Sigmoid colon (tissue), 7 donors: ENCODE measurements around the gene IMMP1L. TPM values are rescaled to one million over a fixed set of nuclear protein-coding genes. Genes with fewer than 3 reads are reported as not detected.

Experiments
- DNase-seq: peaks from one replicate; pipeline ENCODE4 v3.0.0-alpha.2; 2019
- H3K27ac ChIP-seq, 4 donors: fragments of 200-600 bp; sonication (generic); one replicate each; pipeline ENCODE4 v1.5.1; 2016 to 2019; ENCODE audit warnings: mild to moderate bottlenecking in 1 of 4
- H3K27me3 ChIP-seq, 3 donors: fragments of 200-600 bp; sonication (generic); one replicate each; pipeline ENCODE4 v1.5.1; 2019; ENCODE audit warnings: mild to moderate bottlenecking in 1 of 3
- H3K36me3 ChIP-seq, 4 donors: fragments of 200-600 bp; sonication (generic); one replicate each; pipeline ENCODE4 v1.5.1; 2016 to 2019
- H3K4me1 ChIP-seq, 4 donors: fragments of 200-600 bp; sonication (generic); one replicate each; pipeline ENCODE4 v1.5.1; 2017 to 2019
- H3K4me3 ChIP-seq, 4 donors: fragments of 200-600 bp; sonication (generic); one replicate each; pipeline ENCODE4 v1.5.1; 2017 to 2019; ENCODE audit warnings: mild to moderate bottlenecking in 2 of 4, moderate library complexity in 1 of 4
- H3K9me3 ChIP-seq, 4 donors: fragments of 200-600 bp in 3 of 4; sonication (generic) in 3 of 4; one replicate each; pipeline versions ENCODE4 v1.5.1 to v1.6.1; 2013 to 2019
- CTCF ChIP-seq, 4 experiments: fragments of 450-650 bp in 3 of 4; fragments of 200-600 bp in 1 of 4; IDR thresholded peaks; one replicate each; pipeline ENCODE4 v1.5.1; 2016 to 2019; ENCODE audit warnings: antibody characterized with exemption in 4 of 4, mild to moderate bottlenecking in 3 of 4, moderate library complexity in 2 of 4
- EP300 ChIP-seq, 4 donors: sonication (generic); formaldehyde crosslinking; IDR thresholded peaks; one replicate each; pipeline ENCODE4 v1.6.1; 2017; ENCODE audit warnings: antibody characterized with exemption in 4 of 4
- POLR2A ChIP-seq, 2 donors: fragments of 450-650 bp; IDR thresholded peaks; one replicate each; pipeline ENCODE4 v1.6.1; 2016; ENCODE audit warnings: antibody characterized with exemption in 2 of 2, mild to moderate bottlenecking in 2 of 2, moderate library complexity in 2 of 2
- POLR2AphosphoS5 ChIP-seq, 4 donors: sonication (generic); formaldehyde crosslinking; IDR thresholded peaks; one replicate each; pipeline ENCODE4 v1.6.1; 2017; ENCODE audit warnings: antibody characterized with exemption in 4 of 4
- WGBS, 2 donors: extraction: QIAGEN DNeasy Blood & Tissue Kit; methylation state at CpG; one replicate each; pipeline ENCODE4 v1.1.7; 2013; 5-methylcytosine and 5-hydroxymethylcytosine counted together
- intact Hi-C: fragments of 100-400 bp; cut with DNase I; formaldehyde crosslinking; loops from one replicate; pipeline ENCODE4 v1.15.1; 2023
- polyA plus RNA-seq, 3 donors: library from polyadenylated mRNA; stranded (reverse); fragments of 200-250 nt; gene quantifications; one replicate each; pipeline ENCODE4 v1.2.3, GENCODE V29; 2013
- total RNA-seq, 4 donors: library from RNA; depleted of rRNA; stranded (reverse); fragments of >200 nt; gene quantifications; one replicate each; pipeline ENCODE4 v1.1.0, GENCODE V29; 2016
- donor health status: healthy with polysubstance abuse.
- donor health status: Bipolar disorder and iron deficiency.
- donor health status: healthy.

The IMMP1L gene
- total and polyA plus RNA-seq, 7 donors, result 6.6 to 39.0 (median 23.9) TPM

GRCh38 chr11:31464436-31464835, 45.0 kb downstream of the IMMP1L start:
- Histone ChIP-seq H3K9me3 (peaks cover 0 to 2% (median 0%) of the 10 kb centered on the region in 4 donors), H3K27me3 (no peaks in the 10 kb centered on the region), H3K4me3 (no peak overlapping the region), H3K4me1 (no peaks in the 10 kb centered on the region), H3K36me3 (no peaks in the 10 kb centered on the region), H3K27ac (no peak overlapping the region)
- TF ChIP-seq POLR2A (IDR thresholded peaks at IDR 0.05) (no peak), POLR2AphosphoS5 (IDR thresholded peaks at IDR 0.05) (no peak), EP300 (IDR thresholded peaks at IDR 0.05) (no peak), CTCF (IDR thresholded peaks at IDR 0.05) (no peak)
- intact Hi-C loops, result no loop called here
- DNase-seq, result no peak
- WGBS, 2 donors, result 97 to 99% methylated on average over 3 of the region's 3 CpGs

GRCh38 chr11:31455177-31455576, 54.2 kb downstream of the IMMP1L start:
- Histone ChIP-seq H3K27me3 (no peaks in the 10 kb centered on the region), H3K4me3 (no peak overlapping the region), H3K27ac (no peak overlapping the region), H3K9me3 (no peaks in the 10 kb centered on the region), H3K36me3 (no peaks in the 10 kb centered on the region), H3K4me1 (no peaks in the 10 kb centered on the region)
- TF ChIP-seq POLR2A (IDR thresholded peaks at IDR 0.05), result no peak
- no peak for TF ChIP-seq POLR2AphosphoS5 (IDR thresholded peaks at IDR 0.05)
- no peak for TF ChIP-seq CTCF (IDR thresholded peaks at IDR 0.05)
- no peak for TF ChIP-seq EP300 (IDR thresholded peaks at IDR 0.05)
- intact Hi-C loops, result no loop called here
- DNase-seq, result no peak
- 93 to 94% methylated on average over 3 of the region's 3 CpGs for WGBS, 2 donors

- no peaks in the 10 kb centered on the region for H3K4me1 ChIP-seq
- no peaks in the 10 kb centered on the region for H3K36me3 ChIP-seq
- no peaks in the 10 kb centered on the region for H3K27me3 ChIP-seq
- H3K4me3 ChIP-seq, result no peak overlapping the region
- WGBS, 2 donors, result 96 to 99% methylated on average over 1 of the region's 1 CpG
- H3K9me3 ChIP-seq, result no peaks in the 10 kb centered on the region
- no peak for DNase-seq
- no peak for TF ChIP-seq CTCF (IDR thresholded peaks at IDR 0.05)
- no peak for TF ChIP-seq POLR2A (IDR thresholded peaks at IDR 0.05)
- TF ChIP-seq POLR2AphosphoS5 (IDR thresholded peaks at IDR 0.05), result no peak
- no peak for TF ChIP-seq EP300 (IDR thresholded peaks at IDR 0.05)
- intact Hi-C loops, result no loop called here
- no peak overlapping the region for H3K27ac ChIP-seq
Observed at GRCh38 chr11:31450841-31451240, 58.6 kb downstream of the IMMP1L start.

- Histone ChIP-seq H3K4me3 (no peak overlapping the region), H3K4me1 (no peaks in the 10 kb centered on the region), H3K27ac (no peak overlapping the region), H3K9me3 (no peaks in the 10 kb centered on the region), H3K36me3 (no peaks in the 10 kb centered on the region), H3K27me3 (no peaks in the 10 kb centered on the region)
- DNase-seq, result no peak
- WGBS, 2 donors, result 85 to 89% methylated on average over 2 of the region's 2 CpGs
- intact Hi-C loops, result no loop called here
- no peak for TF ChIP-seq CTCF (IDR thresholded peaks at IDR 0.05)
- no peak for TF ChIP-seq POLR2A (IDR thresholded peaks at IDR 0.05)
Observed at GRCh38 chr11:31449040-31449439, 60.4 kb downstream of the IMMP1L start.

- no peak overlapping the region for H3K27ac ChIP-seq
Observed at GRCh38 chr11:31445621-31446020, 63.8 kb downstream of the IMMP1L start.

More at GRCh38 chr11:31445621-31446020, 63.8 kb downstream of the IMMP1L start:
- DNase-seq, result no peak
- Histone ChIP-seq H3K9me3 (no peaks in the 10 kb centered on the region), H3K4me3 (no peak overlapping the region), H3K36me3 (no peaks in the 10 kb centered on the region), H3K4me1 (no peaks in the 10 kb centered on the region), H3K27me3 (no peaks in the 10 kb centered on the region)
- TF ChIP-seq EP300 (IDR thresholded peaks at IDR 0.05) (no peak), CTCF (IDR thresholded peaks at IDR 0.05) (no peak), POLR2A (IDR thresholded peaks at IDR 0.05) (no peak), POLR2AphosphoS5 (IDR thresholded peaks at IDR 0.05) (no peak)
- 99% methylated on average over 4 of the region's 4 CpGs for WGBS, 2 donors
- intact Hi-C loops, result no loop called here
